GM19239 (cell line): ENCODE measurements around the gene C3orf62.
"Not testable (repeated sequence)": the region's sequence is repeated elsewhere in the genome, so short reads cannot be mapped to it uniquely, and the experiment has no call there.

Source experiments
- DNase-seq: peaks from one replicate; pipeline ENCODE4 v3.0.0; 2011; ENCODE audit warnings: low spot score; ENCODE audit not compliant: insufficient read length
- FAIRE-seq: peaks from 2 replicates; lab custom pipeline; 2011; peaks lifted over from hg19 to GRCh38; lab: Jason Lieb, UNC

Gene C3orf62

GRCh38 chr3:49220985-49221563 is 56.0 kb downstream of the C3orf62 start:
- FAIRE-seq, DNase-seq: not testable (repeated sequence)

- FAIRE-seq: no peak
Observed at GRCh38 chr3:49219132-49219531, 57.9 kb downstream of the C3orf62 start.

More at GRCh38 chr3:49219132-49219531, 57.9 kb downstream of the C3orf62 start:
- DNase-seq: no peak
